Measurements from ENCODE around the gene SEL1L3. TPM values are rescaled to one million over a fixed set of nuclear protein-coding genes. Genes with fewer than 3 reads are reported as not detected.

SEL1L3 gene
- total and polyA plus RNA-seq, 2 of the 13 experiments (the other 11 are each of a cell fraction or from before 2014, with no cell fraction given) = 0.28 to 1.1 TPM

GRCh38 chr4:25743971-25744370 lies 118.8 kb downstream of the SEL1L3 start (continued):
- no peak for TF ChIP-seq ZNF781 (CRISPR knock-in tag; IDR thresholded peaks at IDR 0.05; ENCODE audit: borderline replicate concordance, not compliant biosample characterization)
- TF ChIP-seq ASH2L (IDR thresholded peaks at IDR 0.05; ENCODE audit: insufficient read length, low read depth, low read length) = no peak
- TF ChIP-seq ISX (CRISPR knock-in tag; conservative IDR thresholded peaks at IDR 0.05) = no peak
- no peak for TF ChIP-seq TCF7 (IDR thresholded peaks at IDR 0.05; ENCODE audit: low read depth)
- TF ChIP-seq ZNF318 (CRISPR knock-in tag; IDR thresholded peaks at IDR 0.05) = no peak
- TF ChIP-seq, protein P1, sequence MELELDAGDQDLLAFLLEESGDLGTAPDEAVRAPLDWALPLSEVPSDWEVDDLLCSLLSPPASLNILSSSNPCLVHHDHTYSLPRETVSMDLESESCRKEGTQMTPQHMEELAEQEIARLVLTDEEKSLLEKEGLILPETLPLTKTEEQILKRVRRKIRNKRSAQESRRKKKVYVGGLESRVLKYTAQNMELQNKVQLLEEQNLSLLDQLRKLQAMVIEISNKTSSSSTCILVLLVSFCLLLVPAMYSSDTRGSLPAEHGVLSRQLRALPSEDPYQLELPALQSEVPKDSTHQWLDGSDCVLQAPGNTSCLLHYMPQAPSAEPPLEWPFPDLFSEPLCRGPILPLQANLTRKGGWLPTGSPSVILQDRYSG (CRISPR knock-in tag; IDR thresholded peaks at IDR 0.05) = no peak
- TF ChIP-seq, protein P2, sequence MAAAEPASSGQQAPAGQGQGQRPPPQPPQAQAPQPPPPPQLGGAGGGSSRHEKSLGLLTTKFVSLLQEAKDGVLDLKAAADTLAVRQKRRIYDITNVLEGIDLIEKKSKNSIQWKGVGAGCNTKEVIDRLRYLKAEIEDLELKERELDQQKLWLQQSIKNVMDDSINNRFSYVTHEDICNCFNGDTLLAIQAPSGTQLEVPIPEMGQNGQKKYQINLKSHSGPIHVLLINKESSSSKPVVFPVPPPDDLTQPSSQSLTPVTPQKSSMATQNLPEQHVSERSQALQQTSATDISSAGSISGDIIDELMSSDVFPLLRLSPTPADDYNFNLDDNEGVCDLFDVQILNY (CRISPR knock-in tag; conservative IDR thresholded peaks at IDR 0.05) = no peak
- TF ChIP-seq, protein P3, sequence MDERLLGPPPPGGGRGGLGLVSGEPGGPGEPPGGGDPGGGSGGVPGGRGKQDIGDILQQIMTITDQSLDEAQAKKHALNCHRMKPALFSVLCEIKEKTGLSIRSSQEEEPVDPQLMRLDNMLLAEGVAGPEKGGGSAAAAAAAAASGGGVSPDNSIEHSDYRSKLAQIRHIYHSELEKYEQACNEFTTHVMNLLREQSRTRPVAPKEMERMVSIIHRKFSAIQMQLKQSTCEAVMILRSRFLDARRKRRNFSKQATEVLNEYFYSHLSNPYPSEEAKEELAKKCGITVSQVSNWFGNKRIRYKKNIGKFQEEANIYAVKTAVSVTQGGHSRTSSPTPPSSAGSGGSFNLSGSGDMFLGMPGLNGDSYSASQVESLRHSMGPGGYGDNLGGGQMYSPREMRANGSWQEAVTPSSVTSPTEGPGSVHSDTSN (CRISPR knock-in tag; IDR thresholded peaks at IDR 0.05) = no peak
- no peak for TF ChIP-seq ATF5 (CRISPR knock-in tag; IDR thresholded peaks at IDR 0.05; ENCODE audit: low read depth)
- TF ChIP-seq TBL1XR1 (IDR thresholded peaks at IDR 0.05; ENCODE audit: borderline replicate concordance, low read length, partially characterized antibody) = no peak
- TF ChIP-seq, protein P4, sequence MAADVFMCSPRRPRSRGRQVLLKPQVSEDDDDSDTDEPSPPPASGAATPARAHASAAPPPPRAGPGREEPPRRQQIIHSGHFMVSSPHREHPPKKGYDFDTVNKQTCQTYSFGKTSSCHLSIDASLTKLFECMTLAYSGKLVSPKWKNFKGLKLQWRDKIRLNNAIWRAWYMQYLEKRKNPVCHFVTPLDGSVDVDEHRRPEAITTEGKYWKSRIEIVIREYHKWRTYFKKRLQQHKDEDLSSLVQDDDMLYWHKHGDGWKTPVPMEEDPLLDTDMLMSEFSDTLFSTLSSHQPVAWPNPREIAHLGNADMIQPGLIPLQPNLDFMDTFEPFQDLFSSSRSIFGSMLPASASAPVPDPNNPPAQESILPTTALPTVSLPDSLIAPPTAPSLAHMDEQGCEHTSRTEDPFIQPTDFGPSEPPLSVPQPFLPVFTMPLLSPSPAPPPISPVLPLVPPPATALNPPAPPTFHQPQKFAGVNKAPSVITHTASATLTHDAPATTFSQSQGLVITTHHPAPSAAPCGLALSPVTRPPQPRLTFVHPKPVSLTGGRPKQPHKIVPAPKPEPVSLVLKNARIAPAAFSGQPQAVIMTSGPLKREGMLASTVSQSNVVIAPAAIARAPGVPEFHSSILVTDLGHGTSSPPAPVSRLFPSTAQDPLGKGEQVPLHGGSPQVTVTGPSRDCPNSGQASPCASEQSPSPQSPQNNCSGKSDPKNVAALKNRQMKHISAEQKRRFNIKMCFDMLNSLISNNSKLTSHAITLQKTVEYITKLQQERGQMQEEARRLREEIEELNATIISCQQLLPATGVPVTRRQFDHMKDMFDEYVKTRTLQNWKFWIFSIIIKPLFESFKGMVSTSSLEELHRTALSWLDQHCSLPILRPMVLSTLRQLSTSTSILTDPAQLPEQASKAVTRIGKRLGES (CRISPR knock-in tag; IDR thresholded peaks at IDR 0.05; ENCODE audit: borderline replicate concordance) = no peak

Measured in HepG2 (cell line).